Esophagus squamous epithelium (tissue), 5 donors: ENCODE measurements around the gene CXCL8. TPM values are rescaled to one million over a fixed set of nuclear protein-coding genes. Genes with fewer than 3 reads are reported as not detected.

ENCODE experiments used
- DNase-seq: peaks from one replicate; lab custom pipeline; 2025; lab: John Stamatoyannopoulos, UW
- H3K27ac ChIP-seq, 4 donors: fragments of 200-600 bp; sonication (generic); one replicate each; pipeline ENCODE4 v1.5.1; 2016 to 2019; ENCODE audit warnings: mild to moderate bottlenecking in 1 of 4
- H3K27me3 ChIP-seq, 4 donors: fragments of 200-600 bp; sonication (generic); 1 replicate in 3 of 4; 2 replicates in 1 of 4; pipeline versions ENCODE4 v1.5.1 to v1.6.0; 2017 to 2021; ENCODE audit warnings: antibody characterized with exemption in 1 of 4
- H3K36me3 ChIP-seq, 3 donors: fragments of 200-600 bp; sonication (generic); one replicate each; pipeline ENCODE4 v1.5.1; 2016 to 2019
- H3K4me1 ChIP-seq, 3 donors: fragments of 200-600 bp; sonication (generic); one replicate each; pipeline ENCODE4 v1.5.1; 2017 to 2019
- H3K4me3 ChIP-seq, 4 donors: fragments of 200-600 bp; sonication (generic); 1 replicate in 3 of 4; 2 replicates in 1 of 4; pipeline ENCODE4 v1.5.1; 2016 to 2019; ENCODE audit warnings: mild to moderate bottlenecking in 2 of 4, moderate library complexity in 1 of 4
- H3K9me3 ChIP-seq, 3 donors: fragments of 200-600 bp; sonication (generic); one replicate each; pipeline ENCODE4 v1.5.1; 2016 to 2019
- POLR2A ChIP-seq, 4 donors: fragments of 450-650 bp; IDR thresholded peaks; one replicate each; pipeline ENCODE4 v1.6.1; 2017; ENCODE audit warnings: antibody characterized with exemption in 4 of 4, mild to moderate bottlenecking in 4 of 4, moderate library complexity in 3 of 4
- WGBS, 2 donors: methylation state at CpG; one replicate each; pipeline ENCODE4 v1.1.5; 2018; 5-methylcytosine and 5-hydroxymethylcytosine counted together
- intact Hi-C: fragments of 100-400 bp; cut with DNase I; formaldehyde crosslinking; loops from one replicate; pipeline ENCODE4 v1.15.0; 2022
- total RNA-seq, 4 donors: library from RNA; depleted of rRNA; stranded (reverse); fragments of >200 nt; gene quantifications; one replicate each; pipeline ENCODE4 v1.1.0, GENCODE V29; 2016
- TF ChIP-seq, protein P1 (sequence below), 6 experiments: fragments of 450-650 bp in 4 of 6; fragments of 200-600 bp in 2 of 6; sonication (generic) in 2 of 6; IDR thresholded peaks; one replicate each; pipeline ENCODE4 v1.5.1; 2016 to 2019; ENCODE audit warnings: antibody characterized with exemption in 6 of 6, mild to moderate bottlenecking in 4 of 6, moderate library complexity in 4 of 6
- donor health status: DM: yes; HTN: yes; CAD: no.

Gene CXCL8
- total RNA-seq, 4 donors from 2014 or later: 0.76 to 90.2 (median 2.4) TPM; not detected in 1

GRCh38 chr4:73742490-73743160 lies 2.3 kb downstream of the CXCL8 start:
- peaks cover 0 to 12% (median 0%) of the 10 kb centered on the region in 3 donors for H3K4me1 ChIP-seq
- H3K36me3 ChIP-seq: no peaks in the 10 kb centered on the region
- TF ChIP-seq POLR2A (IDR thresholded peaks at IDR 0.05): no peak
- TF ChIP-seq, protein P1, sequence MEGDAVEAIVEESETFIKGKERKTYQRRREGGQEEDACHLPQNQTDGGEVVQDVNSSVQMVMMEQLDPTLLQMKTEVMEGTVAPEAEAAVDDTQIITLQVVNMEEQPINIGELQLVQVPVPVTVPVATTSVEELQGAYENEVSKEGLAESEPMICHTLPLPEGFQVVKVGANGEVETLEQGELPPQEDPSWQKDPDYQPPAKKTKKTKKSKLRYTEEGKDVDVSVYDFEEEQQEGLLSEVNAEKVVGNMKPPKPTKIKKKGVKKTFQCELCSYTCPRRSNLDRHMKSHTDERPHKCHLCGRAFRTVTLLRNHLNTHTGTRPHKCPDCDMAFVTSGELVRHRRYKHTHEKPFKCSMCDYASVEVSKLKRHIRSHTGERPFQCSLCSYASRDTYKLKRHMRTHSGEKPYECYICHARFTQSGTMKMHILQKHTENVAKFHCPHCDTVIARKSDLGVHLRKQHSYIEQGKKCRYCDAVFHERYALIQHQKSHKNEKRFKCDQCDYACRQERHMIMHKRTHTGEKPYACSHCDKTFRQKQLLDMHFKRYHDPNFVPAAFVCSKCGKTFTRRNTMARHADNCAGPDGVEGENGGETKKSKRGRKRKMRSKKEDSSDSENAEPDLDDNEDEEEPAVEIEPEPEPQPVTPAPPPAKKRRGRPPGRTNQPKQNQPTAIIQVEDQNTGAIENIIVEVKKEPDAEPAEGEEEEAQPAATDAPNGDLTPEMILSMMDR (IDR thresholded peaks at IDR 0.05): no peak
- H3K4me3 ChIP-seq: no peak overlapping the region
- 87 to 94% methylated on average over 2 of the region's 2 CpGs for WGBS, 2 donors
- no peaks in the 10 kb centered on the region for H3K9me3 ChIP-seq
- no peak for DNase-seq
- no peaks in the 10 kb centered on the region for H3K27me3 ChIP-seq
- intact Hi-C loops: no loop called here
- no peak overlapping the region for H3K27ac ChIP-seq

GRCh38 chr4:73743281-73743680 lies 2.9 kb downstream of the CXCL8 start:
- H3K4me1 ChIP-seq: peaks cover 0 to 12% (median 0%) of the 10 kb centered on the region in 3 donors
- H3K4me3 ChIP-seq: no peak overlapping the region
- no peaks in the 10 kb centered on the region for H3K9me3 ChIP-seq
- TF ChIP-seq POLR2A (IDR thresholded peaks at IDR 0.05): no peak
- TF ChIP-seq, protein P1 (IDR thresholded peaks at IDR 0.05): no peak
- intact Hi-C loops: no loop called here
- H3K27ac ChIP-seq: no peak overlapping the region
- H3K27me3 ChIP-seq: no peaks in the 10 kb centered on the region
- DNase-seq: no peak
- WGBS, 2 donors: 75 to 89% methylated on average over 1 of the region's 1 CpG
- H3K36me3 ChIP-seq: no peaks in the 10 kb centered on the region

GRCh38 chr4:73743795-73744194 lies 3.4 kb downstream of the CXCL8 start:
- DNase-seq: no peak
- no peaks in the 10 kb centered on the region for H3K9me3 ChIP-seq
- H3K36me3 ChIP-seq: no peaks in the 10 kb centered on the region
- H3K27me3 ChIP-seq: no peaks in the 10 kb centered on the region
- no peak overlapping the region for H3K27ac ChIP-seq
- WGBS, 2 donors: 78 to 80% methylated on average over 3 of the region's 3 CpGs
- TF ChIP-seq POLR2A (IDR thresholded peaks at IDR 0.05): no peak
- TF ChIP-seq, protein P1 (IDR thresholded peaks at IDR 0.05): no peak
- peaks cover 0 to 12% (median 0%) of the 10 kb centered on the region in 3 donors for H3K4me1 ChIP-seq
- no peak overlapping the region for H3K4me3 ChIP-seq
- intact Hi-C loops: no loop called here

- 82 to 88% methylated on average over 5 of the region's 5 CpGs for WGBS, 2 donors
- intact Hi-C loops: no loop called here
- DNase-seq: no peak
- TF ChIP-seq, protein P1 (IDR thresholded peaks at IDR 0.05): no peak
- TF ChIP-seq POLR2A (IDR thresholded peaks at IDR 0.05): no peak
- Histone ChIP-seq H3K4me1 (peaks cover 0 to 12% (median 0%) of the 10 kb centered on the region in 3 donors), H3K36me3 (no peaks in the 10 kb centered on the region), H3K27ac (no peak overlapping the region), H3K9me3 (no peaks in the 10 kb centered on the region), H3K27me3 (no peaks in the 10 kb centered on the region), H3K4me3 (no peak overlapping the region)
These were observed 3.8 kb downstream of the CXCL8 start for GRCh38 chr4:73744203-73744602.

- no peak overlapping the region for H3K27ac ChIP-seq
- no peak for TF ChIP-seq POLR2A (IDR thresholded peaks at IDR 0.05)
- TF ChIP-seq, protein P1 (IDR thresholded peaks at IDR 0.05): no peak
- H3K36me3 ChIP-seq: no peaks in the 10 kb centered on the region
- intact Hi-C loops: no loop called here
- no peaks in the 10 kb centered on the region for H3K4me1 ChIP-seq
- no peak for DNase-seq
- no peak overlapping the region for H3K4me3 ChIP-seq
- H3K9me3 ChIP-seq: no peaks in the 10 kb centered on the region
- no peaks in the 10 kb centered on the region for H3K27me3 ChIP-seq
These were observed 10.4 kb downstream of the CXCL8 start for GRCh38 chr4:73750730-73751129.
